Endothelial cell of umbilical vein (primary cell): Measurements from ENCODE around the gene COL26A1.
"Not testable (repeated sequence)": the region's sequence is repeated elsewhere in the genome, so short reads cannot be mapped to it uniquely, and the experiment has no call there.

Experiments used
- CTCF ChIP-seq, 2 donors: IDR thresholded peaks; 1 replicate in 1 of 2; 2 replicates in 1 of 2; pipeline ENCODE4 v1.5.1; 2011; ENCODE audit warnings: low read length in 2 of 2, mild to moderate bottlenecking in 2 of 2, moderate library complexity in 2 of 2, control low read depth in 1 of 2, inconsistent platforms in 1 of 2, low read depth in 1 of 2; ENCODE audit not compliant: insufficient read depth in 1 of 2; ENCODE audit errors: extremely low read depth in 1 of 2
- EZH2 ChIP-seq: IDR thresholded peaks from 2 replicates; pipeline ENCODE4 v1.6.1; 2012; ENCODE audit warnings: borderline replicate concordance, low read depth, mild to moderate bottlenecking, moderate library complexity, low read length, inconsistent platforms; ENCODE audit not compliant: severe bottlenecking
- FOS ChIP-seq: IDR thresholded peaks from 2 replicates; pipeline ENCODE4 v1.6.1; 2011; ENCODE audit warnings: mild to moderate bottlenecking, low read length, moderate library complexity, borderline replicate concordance; ENCODE audit not compliant: insufficient read depth
- GATA2 ChIP-seq: IDR thresholded peaks from 2 replicates; pipeline ENCODE4 v1.7.0; 2011; ENCODE audit warnings: low read depth, mild to moderate bottlenecking, moderate library complexity, mixed read lengths, low read length; ENCODE audit not compliant: insufficient read length, insufficient read depth
- JUN ChIP-seq: IDR thresholded peaks from 2 replicates; pipeline ENCODE4 v1.6.1; 2011; ENCODE audit warnings: borderline replicate concordance, low read depth; ENCODE audit not compliant: insufficient read length, insufficient read depth
- MAX ChIP-seq: IDR thresholded peaks from 2 replicates; pipeline ENCODE4 v1.6.1; 2011; ENCODE audit not compliant: insufficient read depth, insufficient read length
- MYC ChIP-seq: IDR thresholded peaks from one replicate; pipeline ENCODE4 v1.6.1; 2011; ENCODE audit warnings: mild to moderate bottlenecking, low read depth, low read length
- POLR2A ChIP-seq: IDR thresholded peaks from 2 replicates; pipeline ENCODE4 v1.6.1; 2012; ENCODE audit warnings: low read depth, mild to moderate bottlenecking, control low read depth, low read length
- POLR2AphosphoS5 ChIP-seq: IDR thresholded peaks from 2 replicates; pipeline ENCODE4 v1.6.1; 2012; ENCODE audit warnings: low read depth, mild to moderate bottlenecking, control low read depth, low read length, moderate library complexity; ENCODE audit not compliant: insufficient read depth

- TF ChIP-seq POLR2A; EZH2; CTCF (IDR thresholded peaks at IDR 0.05; ENCODE audit: extremely low read depth in 1 of 2, insufficient read depth in 1 of 2, low read depth in 1 of 2, low read length in 2 of 2); MAX; JUN; MYC; POLR2AphosphoS5; GATA2; FOS: not testable (repeated sequence)
Measured at GRCh38 chr7:101505510-101505909, 142.8 kb downstream of the COL26A1 start.
